Loucy (cell line): ENCODE results near the gene FGF12.

ENCODE experiments used
- H2AFZ ChIP-seq: fragments of 200-600 bp; sonication (generic); 2 replicates; pipeline ENCODE4 v1.6.0; 2016; ENCODE audit warnings: antibody characterized with exemption, mild to moderate bottlenecking, low read length, moderate library complexity
- H3F3A ChIP-seq: fragments of 200-600 bp; 2 replicates; pipeline ENCODE4 v1.6.0; 2016; ENCODE audit warnings: antibody characterized with exemption, low read depth, mild to moderate bottlenecking
- H3K27me3 ChIP-seq: fragments of 200-600 bp; sonication (generic); 2 replicates; pipeline ENCODE4 v1.6.1; 2014; ENCODE audit warnings: low read length, mild to moderate bottlenecking; ENCODE audit not compliant: insufficient read depth, poor library complexity, severe bottlenecking
- H3K36me3 ChIP-seq: fragments of 200-600 bp; sonication (generic); 2 replicates; pipeline ENCODE4 v1.6.1; 2016; ENCODE audit warnings: low read length; ENCODE audit not compliant: insufficient read depth
- H3K4me1 ChIP-seq: fragments of 200-600 bp; sonication (generic); 2 replicates; pipeline ENCODE4 v1.5.1; 2014; ENCODE audit warnings: low read length, mild to moderate bottlenecking; ENCODE audit not compliant: insufficient read depth, poor library complexity, severe bottlenecking
- H3K4me2 ChIP-seq: fragments of 200-600 bp; sonication (generic); 2 replicates; pipeline ENCODE4 v1.6.0; 2014; ENCODE audit warnings: antibody characterized with exemption, low read length, low read depth, mild to moderate bottlenecking; ENCODE audit not compliant: poor library complexity, severe bottlenecking
- H3K4me3 ChIP-seq: fragments of 200-600 bp; sonication (generic); 2 replicates; pipeline ENCODE4 v1.5.1; 2014; ENCODE audit warnings: low read length, mild to moderate bottlenecking, mixed read lengths; ENCODE audit not compliant: poor library complexity, severe bottlenecking
- H3K79me2 ChIP-seq: fragments of 200-600 bp; sonication (generic); 2 replicates; pipeline ENCODE4 v1.6.1; 2014; ENCODE audit warnings: low read length; ENCODE audit not compliant: insufficient read depth
- H3K9ac ChIP-seq: fragments of 200-600 bp; sonication (generic); 2 replicates; pipeline ENCODE4 v1.6.0; 2014; ENCODE audit warnings: mild to moderate bottlenecking, low read depth, low read length, moderate library complexity; ENCODE audit not compliant: poor library complexity, severe bottlenecking
- H3K9me2 ChIP-seq: fragments of 200-600 bp; sonication (generic); replicated peaks from 2 replicates; pipeline ENCODE4 v1.6.1; 2016; ENCODE audit warnings: low read depth, low read length, mixed read lengths
- H3K9me3 ChIP-seq: fragments of 200-600 bp; sonication (generic); 2 replicates; pipeline ENCODE4 v1.6.1; 2014; ENCODE audit warnings: mild to moderate bottlenecking, antibody characterized with exemption, low read length, low read depth; ENCODE audit not compliant: insufficient read depth
- H4K20me1 ChIP-seq: fragments of 200-600 bp; sonication (generic); 2 replicates; pipeline ENCODE4 v1.6.0; 2014; ENCODE audit warnings: antibody characterized with exemption, low read length, mild to moderate bottlenecking; ENCODE audit not compliant: insufficient read depth, poor library complexity, severe bottlenecking
- EZH2phosphoT487 ChIP-seq: fragments of 200-600 bp; IDR thresholded peaks from 2 replicates; pipeline ENCODE4 v1.6.1; 2018; ENCODE audit warnings: antibody characterized with exemption, mild to moderate bottlenecking, moderate library complexity, borderline replicate concordance
- TF ChIP-seq, protein P1 (sequence below): fragments of 200-600 bp; sonication (generic); conservative IDR thresholded peaks from 2 replicates; pipeline ENCODE4 v1.5.1; 2014; ENCODE audit warnings: mild to moderate bottlenecking, antibody characterized with exemption, low read length

Gene FGF12

GRCh38 chr3:192340031-192340430, 387.3 kb downstream of the FGF12 start:
- Histone ChIP-seq H3K9me3 (no peaks in the 10 kb centered on the region), H3K4me3 (no peak overlapping the region), H3K9ac (no peak overlapping the region), H3K79me2 (no peaks in the 10 kb centered on the region), H3K4me1 (no peaks in the 10 kb centered on the region), H2AFZ (no peak overlapping the region), H3K4me2 (no peak overlapping the region), H3K27me3 (no peaks in the 10 kb centered on the region), H4K20me1 (no peaks in the 10 kb centered on the region), H3K9me2 (no peaks in the 10 kb centered on the region), H3K36me3 (no peaks in the 10 kb centered on the region), H3F3A (no peaks in the 10 kb centered on the region)
- TF ChIP-seq, protein P1, sequence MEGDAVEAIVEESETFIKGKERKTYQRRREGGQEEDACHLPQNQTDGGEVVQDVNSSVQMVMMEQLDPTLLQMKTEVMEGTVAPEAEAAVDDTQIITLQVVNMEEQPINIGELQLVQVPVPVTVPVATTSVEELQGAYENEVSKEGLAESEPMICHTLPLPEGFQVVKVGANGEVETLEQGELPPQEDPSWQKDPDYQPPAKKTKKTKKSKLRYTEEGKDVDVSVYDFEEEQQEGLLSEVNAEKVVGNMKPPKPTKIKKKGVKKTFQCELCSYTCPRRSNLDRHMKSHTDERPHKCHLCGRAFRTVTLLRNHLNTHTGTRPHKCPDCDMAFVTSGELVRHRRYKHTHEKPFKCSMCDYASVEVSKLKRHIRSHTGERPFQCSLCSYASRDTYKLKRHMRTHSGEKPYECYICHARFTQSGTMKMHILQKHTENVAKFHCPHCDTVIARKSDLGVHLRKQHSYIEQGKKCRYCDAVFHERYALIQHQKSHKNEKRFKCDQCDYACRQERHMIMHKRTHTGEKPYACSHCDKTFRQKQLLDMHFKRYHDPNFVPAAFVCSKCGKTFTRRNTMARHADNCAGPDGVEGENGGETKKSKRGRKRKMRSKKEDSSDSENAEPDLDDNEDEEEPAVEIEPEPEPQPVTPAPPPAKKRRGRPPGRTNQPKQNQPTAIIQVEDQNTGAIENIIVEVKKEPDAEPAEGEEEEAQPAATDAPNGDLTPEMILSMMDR = no peak
- no peak for TF ChIP-seq EZH2phosphoT487

DNA sequence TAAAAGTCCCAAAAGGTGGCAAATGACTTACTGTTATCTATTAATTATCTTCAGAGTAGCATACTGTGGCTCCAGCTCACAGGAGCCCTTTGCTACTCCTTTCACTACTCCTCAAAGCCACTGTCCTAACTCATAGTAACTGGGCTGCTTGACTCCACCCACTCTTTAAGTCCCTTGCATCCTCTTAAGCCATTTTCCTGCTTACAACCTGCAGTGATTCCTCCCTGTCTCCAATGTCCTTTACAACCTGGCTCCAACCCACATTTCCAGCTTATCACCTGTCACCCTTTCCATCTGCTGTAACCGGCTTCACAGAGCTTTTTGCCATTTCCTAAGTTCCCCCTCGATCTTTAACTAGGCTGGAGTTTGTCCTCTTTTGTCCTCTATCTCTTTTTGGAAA, 388.1 kb downstream of the FGF12 start:
- H3K9ac ChIP-seq = no peak overlapping the region
- no peak overlapping the region for H3K4me3 ChIP-seq
- no peaks in the 10 kb centered on the region for H3K36me3 ChIP-seq
- H3K79me2 ChIP-seq = no peaks in the 10 kb centered on the region
- H3K4me1 ChIP-seq = no peaks in the 10 kb centered on the region
- H3K27me3 ChIP-seq = no peaks in the 10 kb centered on the region
- H3F3A ChIP-seq = no peaks in the 10 kb centered on the region
- H4K20me1 ChIP-seq = no peaks in the 10 kb centered on the region
- no peak overlapping the region for H3K4me2 ChIP-seq
- no peak overlapping the region for H2AFZ ChIP-seq
- no peaks in the 10 kb centered on the region for H3K9me2 ChIP-seq
- no peaks in the 10 kb centered on the region for H3K9me3 ChIP-seq
- TF ChIP-seq, protein P1 = no peak
- TF ChIP-seq EZH2phosphoT487 = no peak

- no peak overlapping the region for H2AFZ ChIP-seq
- TF ChIP-seq, protein P1 = peak; percentile 33; the same call in 1 of the 2 replicates
- TF ChIP-seq EZH2phosphoT487 = no peak
- H3K9me2 ChIP-seq = no peaks in the 10 kb centered on the region
- H3K9ac ChIP-seq = no peak overlapping the region
- H3K4me2 ChIP-seq = no peak overlapping the region
- H3K4me3 ChIP-seq = no peak overlapping the region
- no peaks in the 10 kb centered on the region for H3K79me2 ChIP-seq
- no peaks in the 10 kb centered on the region for H3K9me3 ChIP-seq
- no peaks in the 10 kb centered on the region for H4K20me1 ChIP-seq
- no peaks in the 10 kb centered on the region for H3K4me1 ChIP-seq
- H3F3A ChIP-seq = no peaks in the 10 kb centered on the region
- no peaks in the 10 kb centered on the region for H3K36me3 ChIP-seq
- no peaks in the 10 kb centered on the region for H3K27me3 ChIP-seq
Observed at GRCh38 chr3:192336286-192336685, 391.1 kb downstream of the FGF12 start.
